Activated CD4-positive, alpha-beta T cell treated with anti-CD3 and anti-CD28 coated beads for 48 hours (primary cell): ENCODE data around the gene RNF130.
"Not testable (repeated sequence)": the region's sequence is repeated elsewhere in the genome, so short reads cannot be mapped to it uniquely, and the experiment has no call there.

Source experiments
- DNase-seq: peaks from one replicate; pipeline ENCODE4 v3.0.0-alpha.2; 2020

The RNF130 gene

DNA sequence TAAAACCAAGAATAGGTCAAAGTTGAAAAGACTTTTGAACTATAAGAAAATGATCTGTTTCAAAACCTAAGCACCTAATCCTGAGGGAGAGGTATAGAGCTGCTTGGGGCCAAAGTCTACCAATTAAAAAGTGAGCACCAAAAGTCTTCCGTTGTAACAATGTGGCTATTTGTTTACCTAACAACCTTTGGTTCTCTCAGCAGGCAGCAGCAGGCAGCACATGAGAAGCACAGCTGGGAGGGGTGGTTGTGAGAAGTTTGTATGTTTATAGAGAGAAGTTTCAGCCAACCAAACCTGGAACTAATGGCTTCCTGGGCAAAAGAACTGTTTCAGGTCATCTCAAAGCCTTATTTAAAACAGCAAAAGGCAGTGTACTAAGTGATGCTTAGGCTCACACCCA, 104.1 kb downstream of the RNF130 start:
- DNase-seq: no peak

DNA sequence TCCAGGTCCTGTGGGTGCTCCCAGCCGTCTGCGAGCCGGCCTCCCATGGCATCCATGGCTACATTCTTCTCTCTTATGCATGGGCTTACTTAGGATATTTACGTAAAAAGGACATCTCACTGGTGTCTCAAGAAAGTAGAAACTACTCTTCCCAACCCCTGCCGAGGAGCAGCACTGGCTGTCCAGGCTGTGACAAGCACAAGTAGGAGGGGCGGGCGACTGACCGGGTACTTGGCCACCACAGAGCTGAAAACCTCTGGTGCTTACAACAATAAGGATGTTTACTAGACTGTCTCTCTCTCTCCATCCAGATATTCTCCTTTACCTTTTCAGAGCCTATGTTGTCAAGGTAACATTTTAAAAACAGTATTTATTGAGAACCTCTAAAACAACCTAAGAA, 107.5 kb downstream of the RNF130 start:
- no peak for DNase-seq

DNA sequence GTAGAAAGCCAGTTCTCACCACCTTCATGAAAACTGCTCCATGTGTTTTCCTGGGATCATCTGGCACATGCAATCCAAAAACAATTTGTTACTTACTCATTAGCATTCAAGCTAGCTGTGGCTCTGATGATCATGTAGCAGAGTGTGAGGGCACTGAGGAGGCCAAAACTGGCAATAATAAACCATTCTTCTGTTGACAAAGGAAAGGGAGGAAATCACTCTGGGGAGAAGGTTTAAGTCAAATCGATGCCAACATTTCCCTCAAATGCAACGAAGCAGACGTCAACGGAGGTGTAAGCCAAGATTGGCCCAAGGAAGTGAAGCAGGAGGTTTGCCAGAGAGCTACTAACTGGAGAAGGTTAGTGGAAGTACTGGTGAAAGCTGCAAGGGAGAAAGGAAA, 108.2 kb downstream of the RNF130 start:
- DNase-seq: no peak

DNA sequence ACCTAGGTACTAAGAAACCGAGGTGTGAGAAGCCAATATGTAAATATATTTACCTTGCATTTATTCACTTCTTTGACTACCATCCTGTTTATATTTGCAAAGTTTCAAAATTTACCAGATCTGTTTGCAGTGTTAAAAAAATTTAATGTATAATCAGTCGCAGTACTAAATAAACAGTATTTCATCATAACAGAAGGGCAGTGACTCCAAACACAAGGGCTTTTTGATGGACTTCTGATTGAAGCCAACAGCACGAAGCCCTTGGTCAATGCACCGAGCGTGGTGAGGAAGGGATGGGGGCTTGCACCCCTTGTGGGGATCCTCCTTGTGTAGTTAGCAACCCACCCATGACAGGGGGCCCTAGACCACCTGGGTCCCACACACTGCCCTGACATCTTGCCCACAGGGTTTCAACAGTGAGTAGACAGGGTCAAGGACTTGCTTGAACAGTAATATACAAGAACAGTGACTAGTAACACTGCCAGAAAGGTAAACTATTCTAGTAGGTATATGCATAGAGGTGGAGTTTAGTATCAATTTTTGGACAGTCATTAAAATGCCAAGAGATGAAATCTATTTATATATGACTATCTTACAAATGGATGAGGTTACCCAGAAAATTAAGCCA, 111.2 kb downstream of the RNF130 start:
- no peak for DNase-seq

DNA sequence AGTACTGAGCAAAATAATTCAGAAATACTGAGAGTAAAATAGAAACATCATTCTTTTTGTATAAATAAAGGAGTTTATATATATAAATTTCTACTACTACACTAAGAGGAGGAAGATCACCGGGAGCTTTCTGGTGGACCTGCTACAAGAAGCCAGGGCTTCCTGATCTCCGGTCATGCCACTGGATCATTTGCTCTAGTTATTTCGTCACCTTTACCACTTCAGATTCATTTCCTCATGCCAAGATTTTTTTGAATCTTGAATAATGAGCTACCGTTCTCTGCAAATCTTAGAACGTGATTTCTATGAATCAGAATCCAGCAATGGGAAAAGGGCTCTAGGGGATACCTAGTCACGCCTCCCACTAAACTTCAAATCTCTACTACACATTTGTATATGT, 111.9 kb downstream of the RNF130 start:
- DNase-seq: no peak

DNA sequence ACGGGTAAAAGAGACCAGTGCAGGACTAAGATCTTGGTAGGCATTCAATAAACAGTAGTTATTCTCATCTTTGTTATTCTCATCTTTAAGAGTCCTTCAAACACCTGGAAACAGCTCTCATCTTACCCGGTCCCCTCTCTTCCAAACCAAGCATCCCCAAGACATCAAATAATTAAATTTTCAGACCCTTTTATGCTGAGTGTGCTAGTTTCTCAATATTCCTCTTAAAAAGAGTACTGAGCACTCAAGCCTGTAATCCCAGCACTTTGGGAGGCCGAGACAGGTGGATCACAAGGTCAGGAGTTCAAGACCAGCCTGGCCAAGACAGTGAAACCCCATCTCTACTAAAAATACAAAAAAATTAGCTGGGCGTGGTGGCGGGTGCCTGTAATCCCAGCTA, 112.4 kb downstream of the RNF130 start:
- DNase-seq: not testable (repeated sequence)

DNA sequence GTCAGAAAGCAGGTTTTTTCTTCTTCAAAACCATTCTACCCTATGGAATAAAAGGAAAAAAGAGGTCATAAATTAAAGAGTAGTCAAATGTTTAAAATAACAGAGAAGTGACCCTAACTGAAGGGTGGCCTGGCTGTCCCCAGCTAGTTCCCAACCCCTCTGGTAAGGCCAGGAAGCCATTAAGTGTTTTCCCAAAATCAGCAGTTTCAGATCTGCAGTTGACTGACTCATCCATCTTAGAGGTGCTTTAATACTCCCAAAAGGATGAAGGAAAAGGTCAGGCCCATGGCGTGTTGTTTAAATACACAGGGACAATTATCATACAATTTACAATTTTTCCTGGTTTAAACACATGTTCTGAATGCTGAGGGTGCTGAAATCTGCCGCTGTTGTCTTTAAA, 115.9 kb downstream of the RNF130 start:
- DNase-seq: no peak

DNA sequence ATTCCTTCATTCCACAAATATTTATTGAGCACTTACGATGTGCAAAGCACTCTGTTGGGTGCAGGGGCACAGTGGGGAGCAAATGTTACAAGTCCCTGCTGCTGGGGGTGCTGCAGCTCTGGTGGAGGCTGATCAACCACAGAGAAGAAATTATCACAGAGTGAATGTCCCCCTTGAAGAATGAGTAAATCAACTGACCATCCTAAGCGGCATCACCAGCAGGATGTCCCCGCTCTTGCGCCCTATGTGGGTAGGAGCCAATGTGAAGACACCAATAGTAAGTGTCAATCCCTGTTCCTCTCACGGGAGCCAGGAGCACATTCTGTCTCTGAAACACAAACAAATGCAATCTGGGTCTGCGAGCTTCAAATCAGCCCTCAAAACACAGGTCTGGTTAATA, 116.5 kb downstream of the RNF130 start:
- DNase-seq: no peak

DNA sequence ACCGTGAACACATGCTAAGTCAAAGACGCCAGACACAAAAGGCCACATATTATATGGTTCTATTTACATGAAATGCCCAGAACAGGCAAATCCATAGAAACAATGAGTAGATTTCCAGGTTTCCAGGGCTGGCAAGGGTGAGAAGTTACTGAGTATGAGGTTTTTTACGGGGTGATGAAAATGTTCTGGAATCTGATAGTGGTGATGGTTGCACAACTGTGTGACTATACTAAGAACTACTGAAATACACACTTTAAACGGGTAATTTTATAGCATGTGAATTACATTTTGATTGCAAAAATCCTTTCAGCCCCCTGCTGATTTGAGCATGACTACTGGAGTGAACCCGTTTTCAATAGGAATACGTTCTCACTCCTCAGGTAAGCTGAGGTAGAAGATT, 117.1 kb downstream of the RNF130 start:
- no peak for DNase-seq

DNA sequence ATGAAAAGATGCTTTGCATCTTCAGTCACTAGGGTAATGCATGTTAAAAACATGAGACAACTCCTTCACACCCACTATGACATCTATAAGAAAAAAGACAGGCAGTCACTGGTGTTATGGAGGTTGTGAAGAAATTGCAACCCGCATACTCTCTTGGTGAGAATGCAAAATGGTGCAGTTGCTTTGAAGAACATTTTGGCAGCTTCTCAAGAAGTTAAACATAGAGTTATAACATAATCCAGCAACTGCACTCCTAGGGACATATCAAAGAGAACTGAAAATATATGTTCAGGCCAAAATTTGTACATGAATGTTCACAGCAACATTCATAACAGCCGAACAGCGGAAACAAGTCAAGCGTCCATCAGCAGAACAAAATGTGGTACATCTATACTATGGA, 117.6 kb downstream of the RNF130 start:
- DNase-seq: no peak

DNA sequence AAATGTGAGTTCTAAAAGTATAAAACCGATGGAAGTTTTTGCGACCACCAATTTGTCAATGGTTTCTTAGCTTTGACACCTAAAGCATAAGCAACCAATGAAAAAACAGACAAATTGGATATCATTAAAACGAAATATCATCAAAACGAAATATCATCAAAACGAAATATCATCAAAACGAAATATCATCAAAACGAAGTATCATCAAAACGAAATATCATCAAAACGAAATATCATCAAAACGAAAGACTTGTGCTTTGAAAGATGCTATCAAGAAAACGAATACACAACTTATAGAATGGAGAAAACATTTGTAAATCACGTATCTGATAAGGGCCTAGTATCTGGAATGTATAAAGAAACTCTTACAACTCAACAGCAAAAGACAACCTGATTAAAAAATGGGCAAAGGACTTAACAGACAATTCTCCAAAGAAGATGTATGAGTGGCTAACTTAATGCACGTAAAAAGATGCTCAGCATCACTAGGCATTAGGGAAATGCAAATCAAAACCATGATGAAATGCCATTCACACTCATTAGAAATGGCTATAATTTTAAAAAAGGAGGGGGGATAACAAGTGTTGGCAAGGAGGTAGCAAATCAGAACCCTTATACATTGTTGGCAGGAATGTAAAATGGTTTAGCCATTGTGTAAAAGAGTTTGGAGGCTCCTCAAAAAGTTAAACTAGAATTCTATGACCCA, 134.4 kb downstream of the RNF130 start:
- DNase-seq: no peak

DNA sequence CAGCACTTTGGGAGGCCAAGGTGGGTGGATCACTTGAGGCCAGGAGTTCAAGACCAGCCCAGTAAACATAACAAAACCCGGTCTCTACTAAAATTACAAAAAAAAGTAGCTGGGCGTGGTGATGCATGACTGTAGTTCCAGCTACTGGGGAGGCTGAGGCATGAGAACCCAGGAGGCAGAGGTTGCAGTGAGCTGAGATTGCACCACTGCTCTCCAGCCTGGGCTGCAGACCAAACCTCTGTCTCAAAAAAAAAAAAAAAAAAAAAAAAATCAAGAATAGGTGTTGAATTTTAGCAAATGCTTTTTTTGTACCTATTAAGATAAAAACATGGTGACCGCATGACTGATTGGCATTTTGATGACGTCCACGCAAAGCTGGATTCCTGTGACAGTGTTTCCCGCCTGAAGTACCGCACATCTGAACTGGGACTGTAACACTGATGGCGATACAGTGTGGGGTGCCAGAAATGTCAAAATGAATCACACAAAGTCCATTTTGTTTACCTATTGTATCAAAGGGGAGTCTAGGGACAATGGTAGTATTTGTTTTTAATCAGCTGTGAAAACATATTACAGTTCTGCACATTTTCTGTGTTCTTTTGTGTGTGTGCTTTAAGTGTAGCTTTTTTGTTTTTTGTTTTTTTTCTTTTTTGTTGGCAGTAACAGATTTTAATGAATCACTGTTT, 140.6 kb downstream of the RNF130 start:
- no peak for DNase-seq

DNA sequence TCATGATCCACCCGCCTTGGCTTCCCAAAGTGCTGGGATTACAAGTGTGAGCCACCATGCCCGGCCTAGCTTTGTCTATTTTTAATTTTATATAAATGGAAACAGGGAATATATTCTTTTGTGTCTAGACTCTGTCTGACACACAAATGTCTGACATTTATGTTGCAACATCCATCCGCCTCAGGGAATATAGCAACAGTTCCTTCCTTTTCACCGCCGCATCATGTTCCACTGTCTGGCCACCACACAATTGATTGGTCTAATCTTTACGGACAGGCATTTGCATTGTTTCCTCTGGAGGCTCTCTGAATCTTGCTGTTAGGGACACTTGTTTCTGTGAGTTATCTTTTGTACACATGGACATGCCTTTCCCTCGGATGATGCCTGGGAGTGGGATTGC, 143.7 kb downstream of the RNF130 start:
- DNase-seq: no peak

DNA sequence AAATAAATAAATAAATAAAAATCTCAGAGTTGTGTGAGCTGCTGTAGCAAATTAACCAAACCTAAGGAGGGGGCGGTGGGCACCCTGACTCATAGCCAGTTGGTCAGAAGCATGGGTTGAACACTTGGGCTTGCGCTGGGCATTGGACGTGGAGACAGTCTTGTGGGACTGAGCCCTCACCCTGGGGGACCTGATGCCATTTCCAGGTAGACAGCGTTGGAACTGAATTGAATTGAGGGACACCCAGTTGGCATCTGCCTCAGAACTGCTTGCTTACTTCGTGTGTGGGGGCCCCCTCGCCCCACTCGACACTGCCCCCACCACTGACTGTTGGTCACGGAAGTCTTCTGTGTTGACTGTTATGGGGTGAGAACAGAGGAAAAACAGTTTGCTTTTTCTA, 144.9 kb downstream of the RNF130 start:
- no peak for DNase-seq

DNA sequence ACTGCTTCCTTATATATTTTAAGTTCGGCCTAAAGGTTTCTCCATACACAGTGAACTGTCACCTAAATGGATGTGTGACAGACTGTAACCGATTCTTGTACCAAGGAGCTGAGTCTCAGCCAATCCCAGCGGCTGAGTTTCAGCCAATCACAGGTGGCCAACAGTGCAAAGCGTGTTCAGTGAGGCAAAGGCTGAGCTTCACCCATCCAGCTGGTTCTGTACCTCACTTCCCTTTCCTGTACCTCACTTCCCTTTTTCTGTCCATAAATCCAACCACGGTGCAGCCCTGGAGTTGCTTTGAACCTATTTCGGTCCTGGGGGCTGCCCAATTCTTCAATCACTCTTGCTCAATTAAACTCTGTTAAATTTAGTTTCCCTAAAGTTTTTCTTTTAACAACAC, 148.1 kb downstream of the RNF130 start:
- no peak for DNase-seq

DNA sequence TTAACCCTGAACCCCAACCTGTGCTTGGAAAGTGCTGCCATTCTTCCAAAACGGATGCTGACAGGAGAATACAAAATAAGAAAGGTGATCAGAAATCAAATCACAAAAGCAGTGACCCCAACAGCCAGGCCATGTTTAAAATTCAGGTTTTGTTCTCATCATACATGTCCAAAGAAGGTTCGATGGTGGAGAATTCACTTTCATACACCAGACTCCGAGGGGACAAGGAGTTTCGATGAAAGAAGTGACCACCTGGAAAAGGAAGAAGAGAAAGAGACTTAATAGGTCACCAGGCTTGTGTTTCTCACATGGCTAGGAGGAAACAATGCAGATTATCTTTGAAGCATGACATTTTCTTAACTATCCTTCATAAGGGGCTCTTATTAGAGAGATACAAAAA, 151.4 kb downstream of the RNF130 start:
- DNase-seq: no peak

DNA sequence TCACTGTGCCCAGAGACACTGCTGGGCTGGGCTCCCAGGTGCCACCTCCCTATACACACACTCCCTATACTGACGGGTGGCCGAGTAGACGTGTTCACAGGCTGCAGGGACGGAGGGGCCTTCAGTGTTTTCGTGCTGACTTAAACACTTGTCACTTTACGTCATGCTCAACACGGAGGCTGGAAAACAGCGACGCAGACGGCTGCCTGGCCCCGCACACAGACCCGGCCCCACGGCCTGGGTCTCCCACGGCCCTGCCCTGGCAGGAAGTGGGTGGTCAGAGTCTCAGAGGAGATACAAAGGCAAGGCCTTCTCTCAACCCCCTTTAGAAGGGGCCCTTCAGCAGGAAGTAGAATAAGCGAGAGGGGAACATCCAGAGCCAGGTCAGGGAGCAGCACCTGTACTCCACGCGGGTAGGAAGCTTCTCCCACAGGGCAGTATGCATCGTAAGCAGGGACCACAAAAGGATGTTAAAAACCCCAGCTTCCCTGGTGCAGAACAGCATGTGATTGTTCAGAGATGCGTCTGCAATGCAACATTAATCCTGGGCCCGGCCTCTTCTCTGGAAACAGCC, 152.0 kb downstream of the RNF130 start:
- no peak for DNase-seq

DNA sequence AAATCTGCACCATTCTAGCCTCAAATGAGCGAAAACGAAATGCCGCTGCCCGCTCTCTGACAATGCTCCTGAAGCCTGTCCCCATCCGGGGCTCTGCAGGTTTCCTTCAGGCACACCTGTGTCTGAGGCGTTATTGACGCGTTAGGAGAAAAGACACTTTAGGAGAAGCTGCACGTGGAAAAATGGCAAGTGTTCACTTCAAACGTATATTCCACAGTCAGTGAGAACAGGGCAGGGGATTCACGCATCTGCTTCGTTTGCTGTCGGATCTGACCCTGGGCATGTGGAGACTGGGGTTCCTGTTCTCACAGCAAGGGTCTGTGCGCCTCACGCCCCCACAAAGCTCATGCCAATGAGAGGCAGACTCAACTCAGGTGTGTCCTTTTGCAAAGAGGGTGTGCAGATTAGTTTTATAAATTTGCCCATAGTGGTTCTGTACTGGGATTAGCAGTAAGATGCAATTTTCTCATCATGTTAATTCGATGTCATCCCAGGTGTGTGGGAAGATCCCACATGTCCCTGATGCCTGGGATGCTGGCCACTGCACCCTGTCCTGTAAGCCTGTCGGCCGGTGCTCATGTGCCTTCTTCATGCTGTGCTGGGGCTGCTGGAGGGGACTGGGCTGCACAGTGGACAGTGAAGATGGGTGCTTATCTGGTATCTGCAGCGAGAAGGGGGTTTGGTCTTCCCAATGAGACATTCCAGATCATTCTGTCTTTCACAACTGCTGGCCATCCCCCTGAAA, 152.6 kb downstream of the RNF130 start:
- no peak for DNase-seq

DNA sequence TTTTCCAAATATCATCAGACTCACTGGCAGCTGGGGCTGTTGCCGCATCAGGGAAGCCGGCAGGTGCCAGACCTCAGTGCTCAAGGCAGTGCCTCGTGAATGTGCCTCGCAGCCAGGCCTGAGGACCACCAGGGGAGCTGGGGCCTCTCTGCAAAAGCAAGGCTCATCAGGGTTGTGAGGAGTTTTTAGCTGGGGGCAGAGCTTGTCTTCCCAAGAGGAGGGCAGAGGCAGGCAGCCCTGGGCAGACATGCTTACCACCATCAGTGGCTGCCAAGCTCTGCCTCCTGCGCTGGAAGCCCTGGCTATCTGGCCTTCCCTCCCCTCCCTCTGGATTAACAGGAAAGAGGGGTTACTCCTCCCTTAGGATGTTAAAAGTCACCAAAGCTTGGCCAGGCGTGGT, 155.0 kb downstream of the RNF130 start:
- no peak for DNase-seq

DNA sequence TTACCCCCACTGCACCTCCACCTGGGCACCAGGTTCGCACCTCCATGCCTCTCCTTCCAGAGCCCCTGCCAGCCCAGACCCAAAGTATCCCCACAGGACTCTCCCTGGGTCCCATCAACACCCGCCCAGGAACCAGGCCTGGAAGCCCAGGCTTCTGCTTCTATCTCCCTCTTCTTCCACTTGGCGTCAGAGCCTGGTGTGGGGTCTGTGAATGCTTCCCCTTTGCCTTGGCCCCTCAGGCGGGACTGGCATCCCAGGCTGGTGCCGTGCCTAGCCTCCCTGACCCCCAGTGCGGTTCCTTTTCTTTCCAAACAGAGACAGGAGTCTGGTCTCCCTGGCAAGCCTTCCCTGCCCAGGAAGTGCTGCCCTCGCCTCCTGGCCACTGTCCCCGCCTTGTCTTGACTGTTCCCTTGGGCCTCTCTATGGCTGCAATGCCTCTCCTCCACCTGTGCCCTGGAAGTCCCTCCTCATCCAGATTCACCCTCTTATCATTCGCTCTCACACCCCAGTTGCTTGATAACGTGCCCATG, 156.1 kb downstream of the RNF130 start:
- no peak for DNase-seq

DNA sequence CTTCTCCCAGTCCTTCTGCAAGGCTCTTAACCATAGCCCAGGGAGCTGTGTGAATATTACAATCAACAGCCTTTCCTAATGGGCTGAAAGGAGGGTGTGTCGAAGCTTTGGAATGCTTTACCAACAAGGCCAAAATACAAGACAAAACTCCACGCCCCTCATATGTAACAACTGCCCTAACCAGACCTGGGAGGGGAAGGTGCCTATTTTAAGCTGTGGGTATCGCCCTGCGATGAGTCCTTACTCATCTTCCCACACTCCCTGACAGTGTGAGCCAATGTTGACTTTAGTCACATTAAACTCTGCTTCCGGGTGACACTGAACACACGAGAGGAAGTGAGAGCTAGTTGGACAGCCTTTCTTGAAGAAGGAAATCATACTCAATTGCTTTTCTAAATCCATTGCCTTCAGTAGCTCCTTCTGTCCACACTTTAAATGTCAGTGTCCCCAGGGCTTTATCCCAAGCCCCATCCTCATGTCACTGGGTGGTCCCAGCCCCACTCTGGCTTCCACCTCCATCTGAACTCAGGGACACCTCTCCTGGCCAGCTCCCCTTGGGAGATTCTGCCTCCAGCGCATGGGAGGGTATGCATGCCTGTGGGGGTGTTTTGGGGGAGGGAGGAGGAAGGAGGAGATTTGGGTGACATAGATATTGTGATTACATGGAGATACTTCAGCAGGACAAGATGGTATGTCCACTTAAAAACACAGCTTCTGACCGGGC, 157.4 kb downstream of the RNF130 start:
- DNase-seq: no peak

DNA sequence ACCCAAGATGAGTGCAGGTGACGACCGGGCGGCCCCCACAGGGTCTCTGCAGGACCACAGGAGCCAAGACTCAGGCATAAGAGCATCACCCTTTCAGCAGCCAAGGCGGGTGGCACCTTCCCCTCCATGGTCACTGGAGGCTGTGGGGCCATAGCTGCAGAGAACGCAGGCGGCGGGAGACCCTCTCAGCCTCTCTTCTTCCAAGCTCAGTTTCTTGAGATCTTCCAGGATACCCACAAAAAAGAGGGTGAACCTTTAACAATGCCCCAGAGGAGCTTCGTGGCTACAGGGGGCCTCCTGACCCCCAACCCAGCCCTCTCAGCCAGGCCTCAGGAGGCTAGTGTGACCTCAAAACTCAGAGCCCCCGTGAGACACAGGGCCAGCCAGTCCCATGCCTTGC, 158.1 kb downstream of the RNF130 start:
- no peak for DNase-seq
